GM06990 (cell line): ENCODE measurements around the gene LRP1B.

ENCODE experiments used
- DNase-seq: peaks from one replicate; pipeline ENCODE4 v3.0.0-alpha.2; 2011; ENCODE audit not compliant: insufficient read length; ENCODE audit errors: extremely low read depth
- H3K27me3 ChIP-seq: replicated peaks from 2 replicates; pipeline ENCODE4 v1.6.0; 2011; ENCODE audit warnings: low read length; ENCODE audit not compliant: control insufficient read depth, insufficient read depth
- H3K36me3 ChIP-seq: 2 replicates; pipeline ENCODE4 v1.5.1; 2011; ENCODE audit warnings: low read length; ENCODE audit not compliant: control insufficient read depth, insufficient read depth
- H3K4me3 ChIP-seq: replicated peaks from 2 replicates; pipeline ENCODE4 v1.5.1; 2011; ENCODE audit warnings: low read depth, mild to moderate bottlenecking, control low read depth, low read length
- TF ChIP-seq, protein P1 (sequence below): IDR thresholded peaks from 2 replicates; pipeline ENCODE4 v1.5.1; 2011; ENCODE audit warnings: low read length, control low read depth, mild to moderate bottlenecking, inconsistent platforms; ENCODE audit not compliant: insufficient read depth, poor library complexity, severe bottlenecking

LRP1B gene

DNA sequence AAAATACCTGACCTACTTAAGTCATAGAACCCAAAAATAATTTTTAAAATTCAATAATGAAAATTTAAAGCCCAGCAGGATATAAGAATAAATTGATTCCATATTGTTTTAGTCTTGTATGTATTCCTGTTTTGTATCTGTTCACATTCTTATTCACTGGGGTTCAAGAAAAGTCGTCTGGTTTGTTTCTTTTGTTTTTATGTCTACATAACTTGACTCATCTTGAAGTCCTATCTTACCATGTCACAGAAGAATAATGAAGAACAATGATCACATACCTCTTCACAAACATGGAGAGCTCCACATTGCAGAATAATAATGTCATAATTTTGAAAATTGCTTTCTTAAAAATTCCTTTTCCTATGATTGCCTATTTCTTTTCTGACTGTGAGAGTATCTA, 43.4 kb upstream of the LRP1B start:
- TF ChIP-seq, protein P1, sequence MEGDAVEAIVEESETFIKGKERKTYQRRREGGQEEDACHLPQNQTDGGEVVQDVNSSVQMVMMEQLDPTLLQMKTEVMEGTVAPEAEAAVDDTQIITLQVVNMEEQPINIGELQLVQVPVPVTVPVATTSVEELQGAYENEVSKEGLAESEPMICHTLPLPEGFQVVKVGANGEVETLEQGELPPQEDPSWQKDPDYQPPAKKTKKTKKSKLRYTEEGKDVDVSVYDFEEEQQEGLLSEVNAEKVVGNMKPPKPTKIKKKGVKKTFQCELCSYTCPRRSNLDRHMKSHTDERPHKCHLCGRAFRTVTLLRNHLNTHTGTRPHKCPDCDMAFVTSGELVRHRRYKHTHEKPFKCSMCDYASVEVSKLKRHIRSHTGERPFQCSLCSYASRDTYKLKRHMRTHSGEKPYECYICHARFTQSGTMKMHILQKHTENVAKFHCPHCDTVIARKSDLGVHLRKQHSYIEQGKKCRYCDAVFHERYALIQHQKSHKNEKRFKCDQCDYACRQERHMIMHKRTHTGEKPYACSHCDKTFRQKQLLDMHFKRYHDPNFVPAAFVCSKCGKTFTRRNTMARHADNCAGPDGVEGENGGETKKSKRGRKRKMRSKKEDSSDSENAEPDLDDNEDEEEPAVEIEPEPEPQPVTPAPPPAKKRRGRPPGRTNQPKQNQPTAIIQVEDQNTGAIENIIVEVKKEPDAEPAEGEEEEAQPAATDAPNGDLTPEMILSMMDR, result no peak
- H3K36me3 ChIP-seq, result no peaks in the 10 kb centered on the region
- DNase-seq, result no peak
- H3K27me3 ChIP-seq, result no peaks in the 10 kb centered on the region
- no peak overlapping the region for H3K4me3 ChIP-seq

DNA sequence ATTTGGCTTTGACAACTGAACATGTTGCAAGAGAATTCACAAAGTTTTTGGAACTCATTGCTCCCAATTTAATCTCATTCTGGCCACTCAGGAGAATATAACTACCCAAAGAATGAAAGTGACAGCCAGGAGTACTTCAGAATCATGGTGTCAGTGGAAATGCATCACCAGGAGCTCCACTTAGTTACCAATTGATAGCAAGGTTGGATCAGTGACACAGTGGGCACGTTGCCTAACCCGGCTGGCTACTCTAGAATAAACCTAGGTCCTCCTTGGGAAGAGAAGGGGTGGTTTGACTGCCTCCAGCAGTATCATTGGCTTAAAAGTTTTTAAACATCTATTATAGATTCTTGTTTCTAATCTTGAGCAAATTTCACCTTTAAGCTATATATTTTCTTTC, 40.0 kb upstream of the LRP1B start:
- H3K36me3 ChIP-seq, result no peaks in the 10 kb centered on the region
- DNase-seq, result no peak
- H3K4me3 ChIP-seq, result no peak overlapping the region
- TF ChIP-seq, protein P1, result no peak
- H3K27me3 ChIP-seq, result no peaks in the 10 kb centered on the region

DNA sequence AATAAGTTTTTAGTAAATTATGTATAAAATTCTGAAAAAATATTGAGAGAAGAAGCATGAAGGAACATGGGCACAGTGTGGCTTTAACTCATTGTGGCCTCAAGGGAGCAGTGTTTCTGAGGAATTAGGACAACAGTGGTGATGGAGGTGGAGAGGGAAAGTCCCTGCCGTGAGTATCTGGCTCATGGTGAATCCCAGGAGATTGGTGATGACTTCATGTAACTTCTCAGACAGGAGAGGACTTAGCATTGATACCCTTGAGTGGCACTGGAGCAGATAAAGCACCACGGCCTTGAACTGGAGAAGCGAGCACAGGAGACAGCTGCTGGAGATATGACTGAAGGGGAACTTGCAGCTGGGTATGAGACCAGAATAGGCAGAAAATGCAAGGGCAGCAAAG, 35.0 kb upstream of the LRP1B start:
- H3K27me3 ChIP-seq, result no peaks in the 10 kb centered on the region
- H3K4me3 ChIP-seq, result no peak overlapping the region
- no peak for DNase-seq
- no peaks in the 10 kb centered on the region for H3K36me3 ChIP-seq
- TF ChIP-seq, protein P1, result peak; percentile 22

DNA sequence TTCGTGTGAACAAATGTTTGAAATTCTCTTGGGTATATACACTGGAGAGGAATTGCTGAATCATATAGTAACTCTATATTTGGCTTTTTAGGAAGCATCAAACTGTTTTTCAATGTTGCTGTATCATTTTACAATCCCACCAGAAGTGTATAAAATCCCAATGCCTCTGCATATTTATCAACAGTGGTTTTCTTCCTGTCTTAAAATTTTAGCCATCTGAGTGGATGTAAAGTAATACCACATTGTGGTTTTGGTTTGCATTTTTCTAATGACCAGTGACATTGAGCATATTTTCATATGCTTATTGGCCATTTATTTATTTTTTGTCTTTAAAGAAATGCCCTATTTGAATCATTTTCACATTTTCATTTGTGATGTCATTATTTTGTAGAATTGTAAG, 22.8 kb upstream of the LRP1B start:
- Histone ChIP-seq H3K27me3 (no peaks in the 10 kb centered on the region), H3K4me3 (no peak overlapping the region), H3K36me3 (no peaks in the 10 kb centered on the region)
- DNase-seq, result no peak
- TF ChIP-seq, protein P1, result no peak

DNA sequence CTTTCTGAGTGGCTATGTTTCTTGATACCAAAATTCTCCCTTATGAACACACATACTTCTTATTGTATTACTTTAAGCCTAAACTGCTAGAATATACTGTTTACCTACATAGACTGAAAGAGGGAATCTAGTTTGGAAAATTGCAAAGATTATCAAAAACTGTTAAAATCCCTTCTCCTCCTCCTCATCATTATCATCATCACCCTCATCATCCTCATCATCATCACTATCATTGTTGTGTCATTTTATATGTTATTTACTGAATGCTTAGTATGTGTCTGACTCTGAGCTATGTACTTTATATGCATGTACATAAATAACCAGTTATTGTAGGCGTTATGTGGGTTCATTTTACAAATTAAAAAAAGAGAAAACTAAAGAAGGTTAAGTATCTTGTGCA, 19.6 kb upstream of the LRP1B start:
- DNase-seq, result no peak
- H3K36me3 ChIP-seq, result no peaks in the 10 kb centered on the region
- TF ChIP-seq, protein P1, result no peak
- no peaks in the 10 kb centered on the region for H3K27me3 ChIP-seq
- H3K4me3 ChIP-seq, result no peak overlapping the region

DNA sequence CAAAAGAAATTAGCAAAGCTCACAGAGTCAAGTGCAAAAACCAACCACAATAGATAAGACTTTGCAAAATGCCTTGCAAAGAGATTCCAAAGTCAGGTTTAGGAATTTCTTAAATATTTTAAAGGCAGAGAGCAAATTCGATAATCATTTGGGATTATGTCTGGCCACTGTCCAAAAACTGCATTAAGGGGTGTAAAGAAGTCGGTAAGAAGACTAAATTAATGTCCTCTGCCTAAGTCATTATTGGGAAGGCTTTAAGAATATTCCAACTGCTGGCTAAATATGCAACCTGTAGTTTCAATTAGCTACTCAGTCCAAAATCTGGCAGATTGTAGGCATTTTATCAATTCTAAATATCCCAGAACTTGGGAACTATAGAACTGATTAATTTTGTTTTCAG, 13.7 kb upstream of the LRP1B start:
- TF ChIP-seq, protein P1, result no peak
- no peaks in the 10 kb centered on the region for H3K36me3 ChIP-seq
- no peaks in the 10 kb centered on the region for H3K27me3 ChIP-seq
- no peak overlapping the region for H3K4me3 ChIP-seq
- DNase-seq, result no peak
